Stimulated activated CD4-positive, alpha-beta T cell treated with anti-CD3 and anti-CD28 coated beads, Interleukin-2, amount 100 ng/mL, for 24 hours (primary cell): Measurements from ENCODE around the gene KCNJ4.

ENCODE experiments used
- DNase-seq, 2 donors: peaks; one replicate each; pipeline ENCODE4 v3.0.0-alpha.2; 2020

The KCNJ4 gene

GRCh38 chr22:38455076-38455529 is at the start of gene KCNJ4:
TSS of gene KCNJ4 (minus strand) at chr22:38455199. CDS start at chr22:38428132, 27,067 bp downstream.
- DNase-seq, result no peak

- no peak for DNase-seq
These were observed 48.0 kb upstream of the KCNJ4 start for GRCh38 chr22:38503021-38503420.

GRCh38 chr22:38501797-38502672 is 47.0 kb upstream of the KCNJ4 start:
- DNase-seq, result no peak

- no peak for DNase-seq
These were observed 42.9 kb upstream of the KCNJ4 start for GRCh38 chr22:38497869-38498268.

- DNase-seq, result no peak
These were observed 39.9 kb upstream of the KCNJ4 start for GRCh38 chr22:38494939-38495338.

GRCh38 chr22:38494498-38494897 is 39.5 kb upstream of the KCNJ4 start:
- DNase-seq, result no peak

GRCh38 chr22:38491707-38492348 is 36.8 kb upstream of the KCNJ4 start:
- DNase-seq, result no peak

- no peak for DNase-seq
These were observed 35.9 kb upstream of the KCNJ4 start for GRCh38 chr22:38490915-38491314.

- no peak for DNase-seq
These were observed 35.5 kb upstream of the KCNJ4 start for GRCh38 chr22:38490475-38490874.

GRCh38 chr22:38489561-38490145 is 34.7 kb upstream of the KCNJ4 start:
- DNase-seq, result no peak

GRCh38 chr22:38489142-38489541 is 34.1 kb upstream of the KCNJ4 start:
- no peak for DNase-seq

- DNase-seq, result no peak
These were observed 32.9 kb upstream of the KCNJ4 start for GRCh38 chr22:38487946-38488345.

- DNase-seq, result no peak
These were observed 30.8 kb upstream of the KCNJ4 start for GRCh38 chr22:38485783-38486182.

- DNase-seq, result no peak
These were observed 29.2 kb upstream of the KCNJ4 start for GRCh38 chr22:38484244-38484643.

- no peak for DNase-seq
These were observed 27.8 kb upstream of the KCNJ4 start for GRCh38 chr22:38482662-38483308.

GRCh38 chr22:38481871-38482332 is 26.9 kb upstream of the KCNJ4 start:
- DNase-seq, result no peak

- DNase-seq, result no peak
These were observed 26.3 kb upstream of the KCNJ4 start for GRCh38 chr22:38481162-38481870.

- DNase-seq, result no peak
These were observed 24.3 kb upstream of the KCNJ4 start for GRCh38 chr22:38479096-38479837.

- DNase-seq, result no peak
These were observed 22.6 kb upstream of the KCNJ4 start for GRCh38 chr22:38477585-38477984.

GRCh38 chr22:38474003-38474607 is 19.1 kb upstream of the KCNJ4 start:
- no peak for DNase-seq

GRCh38 chr22:38471237-38471636 is 16.2 kb upstream of the KCNJ4 start:
- no peak for DNase-seq
